Inflammatory macrophage treated with lipopolysaccharide for 1 hour (primary cell): ENCODE measurements around the gene GCNT4.
"Not testable (repeated sequence)": the region's sequence is repeated elsewhere in the genome, so short reads cannot be mapped to it uniquely, and the experiment has no call there.

Experiments
- DNase-seq, 2 donors: peaks; one replicate each; pipeline ENCODE4 v3.0.0-alpha.2; 2020 to 2022

Gene GCNT4, protein sequence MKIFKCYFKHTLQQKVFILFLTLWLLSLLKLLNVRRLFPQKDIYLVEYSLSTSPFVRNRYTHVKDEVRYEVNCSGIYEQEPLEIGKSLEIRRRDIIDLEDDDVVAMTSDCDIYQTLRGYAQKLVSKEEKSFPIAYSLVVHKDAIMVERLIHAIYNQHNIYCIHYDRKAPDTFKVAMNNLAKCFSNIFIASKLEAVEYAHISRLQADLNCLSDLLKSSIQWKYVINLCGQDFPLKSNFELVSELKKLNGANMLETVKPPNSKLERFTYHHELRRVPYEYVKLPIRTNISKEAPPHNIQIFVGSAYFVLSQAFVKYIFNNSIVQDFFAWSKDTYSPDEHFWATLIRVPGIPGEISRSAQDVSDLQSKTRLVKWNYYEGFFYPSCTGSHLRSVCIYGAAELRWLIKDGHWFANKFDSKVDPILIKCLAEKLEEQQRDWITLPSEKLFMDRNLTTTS

DNA sequence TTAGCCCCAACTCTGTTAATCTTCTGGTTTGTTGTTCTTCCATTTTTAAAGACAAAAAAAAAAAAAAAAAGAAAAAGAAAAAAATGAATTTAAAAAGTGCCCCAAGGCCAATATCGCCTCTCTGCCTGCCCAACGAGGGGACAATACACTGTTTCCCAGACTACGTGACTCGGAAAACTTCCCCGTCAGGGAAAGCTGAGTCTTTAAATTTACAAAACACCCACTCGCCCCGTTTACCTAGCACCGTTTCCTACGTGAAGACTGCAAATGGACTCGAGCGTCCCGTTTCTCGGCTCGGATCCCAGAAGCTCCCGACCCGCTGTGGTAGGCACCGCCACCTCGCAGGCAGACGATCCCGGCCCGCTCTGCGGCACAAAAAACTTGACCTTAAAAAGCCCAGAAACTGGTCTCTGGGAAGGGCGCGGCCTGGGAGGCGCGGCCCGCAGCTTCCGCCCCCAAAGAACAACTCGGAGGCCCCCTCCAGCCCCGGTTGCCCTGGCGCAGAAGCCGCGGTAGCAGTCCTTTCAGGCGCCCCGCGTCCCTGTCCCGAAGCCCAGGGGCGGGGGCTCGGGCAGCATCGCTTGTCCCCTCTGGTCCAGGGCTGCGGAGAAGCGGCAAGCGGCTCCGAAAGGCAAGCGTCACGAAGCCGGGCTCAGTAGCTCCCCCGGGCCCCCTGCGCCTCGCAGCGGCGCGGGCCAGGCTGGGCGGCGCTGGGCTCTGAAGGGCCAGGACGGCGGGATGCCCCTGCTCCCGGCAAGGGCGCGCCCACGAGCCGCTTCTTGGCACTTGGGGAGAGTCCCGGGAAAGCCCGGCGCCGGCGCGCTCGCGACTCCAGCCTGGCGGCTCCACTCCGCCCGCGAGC lies at the start of gene GCNT4:
GCNT4 (minus strand) TSS at position 367 of the 862 bp plus-strand sequence. CDS start 22,521 bp downstream, outside the sequence.
- DNase-seq, result peak; percentile 85 to 93

DNA sequence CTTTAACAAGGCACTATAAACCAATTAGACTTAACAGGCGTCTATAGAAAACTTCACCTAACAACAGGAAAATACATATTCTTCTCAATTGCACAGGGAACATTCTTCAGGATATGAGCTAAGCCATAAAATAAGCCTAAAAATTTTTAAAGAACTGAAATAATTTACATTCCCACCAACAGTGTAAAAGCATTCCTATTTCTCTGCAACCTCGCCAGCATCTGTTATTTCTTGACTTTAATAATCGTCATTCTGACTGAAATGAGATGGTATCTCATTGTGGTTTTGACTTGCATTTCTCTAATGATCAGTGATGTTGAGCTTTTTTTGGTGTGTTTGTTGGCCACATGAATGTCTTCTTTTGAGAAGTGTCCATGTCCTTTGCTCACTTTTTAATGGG lies 43.6 kb upstream of the GCNT4 start:
- DNase-seq, result not testable (repeated sequence)

DNA sequence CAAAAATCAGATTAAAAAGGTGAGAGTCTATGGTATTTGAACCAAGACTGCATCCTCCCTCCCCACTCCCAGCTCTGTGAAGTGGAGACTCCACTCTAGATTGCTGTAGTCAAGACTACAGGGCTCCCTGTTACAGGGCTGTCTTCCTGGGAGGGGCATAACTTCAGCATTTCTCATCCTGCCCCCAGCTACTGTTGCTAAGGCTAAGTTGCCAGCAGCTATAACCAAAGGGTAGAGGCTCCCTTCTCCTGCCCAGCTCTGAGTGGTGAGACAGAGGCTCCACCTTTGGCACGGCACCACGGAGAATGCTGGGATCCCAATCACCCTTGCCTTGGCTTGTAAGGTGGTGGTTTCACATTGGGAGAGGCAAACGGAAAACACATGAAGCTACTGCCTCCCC lies 39.2 kb upstream of the GCNT4 start:
- no peak for DNase-seq

DNA sequence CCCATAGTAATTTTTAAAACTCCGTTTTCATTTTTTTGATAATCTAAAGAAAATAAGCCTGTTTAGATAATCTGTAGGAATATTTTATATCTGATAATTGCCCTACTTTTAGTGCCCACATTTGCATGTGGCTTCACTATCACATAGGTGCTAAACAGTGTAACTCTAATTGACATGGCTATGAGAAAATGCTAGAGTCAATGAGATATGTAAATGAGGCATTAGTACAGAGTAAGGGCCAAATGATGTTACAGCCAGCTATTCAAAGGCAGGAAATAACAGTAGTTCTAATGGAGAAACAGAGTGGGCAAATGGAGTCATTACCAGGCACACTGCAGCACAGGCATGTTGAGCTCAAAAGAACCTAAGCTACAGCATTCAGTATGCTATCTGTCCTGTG lies 37.3 kb upstream of the GCNT4 start:
- DNase-seq, result no peak

DNA sequence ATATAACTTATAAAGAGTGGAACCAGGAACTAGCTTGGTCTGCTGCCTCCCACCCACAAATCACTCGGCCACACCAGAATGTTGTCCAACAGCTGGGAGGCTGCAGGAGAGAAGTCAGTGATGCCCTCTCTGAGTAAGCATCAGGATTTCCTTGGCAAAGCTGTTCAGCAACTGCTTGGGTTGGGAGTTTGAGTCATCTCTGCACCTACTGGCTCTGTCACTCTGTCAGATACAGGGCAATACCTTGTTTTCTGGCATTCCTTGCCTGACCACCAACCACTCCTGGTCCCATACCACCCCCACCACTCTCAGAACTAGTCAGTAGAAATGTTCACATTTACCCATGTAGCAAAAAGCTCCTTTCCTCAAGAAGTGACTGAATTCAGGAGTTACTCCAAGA lies 36.8 kb upstream of the GCNT4 start:
- peak in 1 of 2 donors; percentile 11 for DNase-seq

DNA sequence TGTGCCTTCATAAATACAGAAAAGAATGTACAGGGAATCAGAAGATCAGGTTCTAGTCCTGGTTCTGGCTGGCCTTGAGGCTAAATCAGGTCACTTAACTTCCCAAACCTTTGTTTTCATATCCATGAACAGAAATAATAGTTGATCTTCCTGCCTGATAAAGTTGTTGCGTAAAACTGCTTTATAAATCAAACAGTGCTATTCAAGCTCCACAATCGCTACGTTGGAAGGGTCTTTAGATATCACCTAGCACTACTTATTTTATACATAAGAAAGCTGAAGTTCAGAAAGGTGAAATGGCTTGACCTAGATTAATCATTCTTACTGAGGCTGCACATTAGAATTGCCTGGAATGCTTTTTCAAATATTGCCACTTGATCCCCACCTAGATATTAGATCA lies 36.3 kb upstream of the GCNT4 start:
- no peak for DNase-seq

DNA sequence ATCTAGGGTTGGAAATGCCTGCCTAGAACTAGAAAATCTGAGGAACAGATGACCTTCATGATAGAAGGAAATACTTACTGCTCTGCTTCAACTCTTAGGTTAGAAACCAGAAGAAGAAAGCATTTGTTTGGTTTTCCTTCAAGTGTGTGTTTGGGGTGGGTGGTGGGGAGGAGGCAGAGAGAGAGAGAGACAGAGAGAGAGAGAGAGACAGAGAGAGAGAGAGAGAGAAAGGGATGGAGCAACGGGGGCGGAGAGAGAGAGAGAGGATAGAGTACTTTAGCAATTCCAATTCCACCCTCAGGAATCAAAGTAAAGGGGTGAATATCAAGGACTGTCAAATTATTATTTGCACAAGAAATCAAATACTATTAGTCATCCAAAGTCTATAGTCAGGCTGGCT lies 29.2 kb upstream of the GCNT4 start:
- DNase-seq, result no peak

DNA sequence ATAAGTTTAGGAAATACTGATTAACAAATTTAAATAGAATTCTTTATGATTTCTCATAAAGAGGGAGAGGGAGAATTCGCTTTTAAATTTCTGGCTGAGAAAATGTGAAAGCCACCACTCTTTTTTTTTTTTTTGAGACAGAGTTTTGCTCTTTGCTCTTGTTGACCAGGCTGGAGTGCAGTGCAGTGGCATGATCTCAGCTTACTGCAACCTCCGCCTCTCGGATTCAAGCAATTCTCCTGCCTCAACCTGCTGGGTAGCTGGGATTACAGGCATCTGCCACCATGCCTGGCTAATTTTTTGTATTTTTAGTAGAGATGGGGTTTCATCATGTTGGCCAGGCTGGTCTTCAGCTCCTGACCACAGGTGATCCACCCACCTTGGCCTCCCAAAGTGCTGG lies 27.0 kb upstream of the GCNT4 start:
- DNase-seq, result not testable (repeated sequence)

DNA sequence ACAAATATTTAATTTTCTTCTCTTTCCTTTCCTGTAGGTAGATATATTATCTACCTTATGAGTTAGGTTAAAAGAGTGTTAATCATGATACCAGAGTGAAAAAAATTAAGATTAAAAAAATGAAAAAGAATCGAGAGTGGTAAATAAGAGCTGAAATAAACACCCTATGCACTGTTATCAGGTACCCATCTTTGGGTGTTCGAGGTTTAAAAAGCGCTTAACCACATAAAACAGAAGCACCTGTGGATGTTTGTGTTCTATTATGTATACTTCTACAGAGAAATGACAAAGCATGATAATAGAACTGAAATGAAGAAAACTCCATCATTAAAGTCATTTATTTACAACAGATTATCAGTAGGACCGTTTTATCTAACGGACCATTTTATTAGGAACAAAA lies 25.7 kb upstream of the GCNT4 start:
- no peak for DNase-seq

DNA sequence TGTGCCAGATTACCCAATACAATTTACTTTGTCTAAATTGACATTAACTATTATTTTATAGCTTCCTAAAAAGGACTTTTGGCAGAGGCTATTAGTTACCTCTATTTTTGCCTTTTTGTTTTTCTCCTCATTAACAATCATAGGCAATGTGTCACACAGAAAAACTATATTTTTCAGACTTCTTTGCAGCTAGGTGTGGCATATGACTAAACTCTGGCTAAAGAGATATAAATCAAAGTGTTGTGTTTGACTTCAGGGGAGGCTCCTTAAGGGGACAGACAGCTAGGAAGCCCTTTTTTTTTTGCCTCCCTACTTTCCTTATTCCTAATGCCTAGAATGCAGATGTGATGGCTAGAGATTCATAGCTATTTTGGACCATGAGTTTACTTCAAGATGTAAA lies 19.7 kb upstream of the GCNT4 start:
- DNase-seq, result no peak

DNA sequence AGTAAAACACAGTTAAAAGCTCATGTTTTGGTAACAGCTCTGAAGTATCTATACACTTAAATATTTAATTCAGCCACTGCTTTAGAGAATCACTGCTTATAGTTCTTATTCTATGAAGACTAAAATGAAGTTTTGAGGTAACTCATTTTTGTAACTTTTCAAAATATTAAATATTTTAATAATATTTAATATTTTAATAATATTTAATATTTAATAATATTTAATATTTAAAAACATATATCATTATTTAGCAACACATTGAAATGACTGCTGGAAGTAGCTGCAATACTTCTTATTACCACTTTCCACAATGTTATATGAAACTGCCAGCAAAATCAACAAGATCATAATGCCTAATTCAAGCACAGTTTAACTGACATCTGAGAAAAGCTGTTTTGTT lies 18.7 kb upstream of the GCNT4 start:
- no peak for DNase-seq

DNA sequence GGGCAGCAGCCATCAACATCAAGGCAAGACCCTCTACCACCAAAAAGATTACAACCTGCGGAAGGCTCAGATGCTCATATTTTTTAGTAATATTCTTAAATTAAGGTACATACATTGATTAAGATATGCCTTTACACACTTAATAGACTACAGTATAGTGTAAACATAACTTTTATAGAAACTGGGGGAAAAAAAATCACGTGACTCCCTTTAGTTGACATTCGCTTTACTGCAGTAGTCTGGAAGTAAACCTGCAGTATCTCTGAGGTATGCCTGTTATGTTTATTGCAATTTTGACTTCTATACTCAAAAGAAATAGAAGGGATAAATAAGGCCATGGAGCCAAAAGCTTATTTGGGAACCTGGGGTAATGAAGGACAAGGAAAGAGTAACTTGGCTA lies 15.1 kb upstream of the GCNT4 start:
- DNase-seq, result no peak

DNA sequence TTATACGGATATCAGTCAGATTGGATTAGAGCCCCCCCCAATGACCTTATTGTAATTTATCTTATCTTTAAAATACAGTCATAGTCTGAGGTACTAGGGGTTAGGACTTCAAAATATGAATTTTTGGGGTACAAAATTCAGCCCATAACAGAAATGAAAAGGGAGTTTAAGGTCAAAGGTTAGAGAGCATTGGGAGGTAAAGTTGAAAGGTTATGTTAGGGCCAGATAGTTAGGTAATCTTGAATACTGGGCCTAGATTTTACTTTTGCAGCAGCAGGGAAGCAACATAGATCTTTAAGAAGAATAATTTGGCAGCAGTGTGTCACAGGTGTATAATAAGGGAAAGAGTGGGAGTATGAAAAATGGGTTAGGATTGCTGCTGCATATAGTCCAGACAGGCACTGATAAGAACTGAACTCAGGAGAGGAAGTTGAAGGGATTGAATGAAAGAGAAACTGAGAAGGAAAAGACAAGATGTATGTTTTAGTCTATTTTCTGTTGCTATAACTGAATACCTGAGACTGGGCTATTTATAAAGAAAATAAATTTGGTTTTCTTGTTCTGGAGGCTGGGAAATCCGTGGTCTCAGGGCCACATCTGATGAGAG lies 10.7 kb upstream of the GCNT4 start:
- no peak for DNase-seq

DNA sequence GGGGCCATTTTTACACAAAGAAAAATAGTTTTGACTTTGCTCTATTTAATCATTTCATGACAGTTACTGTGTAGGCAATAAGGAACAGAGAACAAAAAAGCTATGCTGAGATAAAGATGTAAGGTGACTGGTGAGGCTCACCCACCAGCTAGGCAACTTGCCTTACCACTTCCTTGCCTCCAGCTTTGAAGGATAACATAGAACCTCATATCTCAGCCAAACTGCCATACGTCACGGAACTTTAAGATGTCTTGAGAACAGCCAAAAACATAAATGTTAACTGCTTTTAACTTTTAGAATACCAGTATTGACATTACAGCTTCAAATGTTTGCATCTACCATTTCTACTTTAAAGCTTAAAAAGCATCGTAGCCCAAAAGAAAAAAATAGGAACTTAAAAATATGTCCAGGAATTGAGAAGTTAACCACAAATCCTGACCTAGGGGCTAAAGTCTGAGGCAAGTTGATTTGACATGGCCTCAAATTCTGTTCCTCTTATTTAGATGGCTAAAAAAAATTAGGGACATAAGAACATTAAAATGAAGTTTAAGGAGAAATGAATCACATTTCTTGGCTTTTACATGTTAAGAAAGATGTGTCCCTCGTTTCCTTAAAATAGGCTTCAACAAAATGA lies 7.7 kb upstream of the GCNT4 start:
- DNase-seq, result peak; percentile 7 to 16

DNA sequence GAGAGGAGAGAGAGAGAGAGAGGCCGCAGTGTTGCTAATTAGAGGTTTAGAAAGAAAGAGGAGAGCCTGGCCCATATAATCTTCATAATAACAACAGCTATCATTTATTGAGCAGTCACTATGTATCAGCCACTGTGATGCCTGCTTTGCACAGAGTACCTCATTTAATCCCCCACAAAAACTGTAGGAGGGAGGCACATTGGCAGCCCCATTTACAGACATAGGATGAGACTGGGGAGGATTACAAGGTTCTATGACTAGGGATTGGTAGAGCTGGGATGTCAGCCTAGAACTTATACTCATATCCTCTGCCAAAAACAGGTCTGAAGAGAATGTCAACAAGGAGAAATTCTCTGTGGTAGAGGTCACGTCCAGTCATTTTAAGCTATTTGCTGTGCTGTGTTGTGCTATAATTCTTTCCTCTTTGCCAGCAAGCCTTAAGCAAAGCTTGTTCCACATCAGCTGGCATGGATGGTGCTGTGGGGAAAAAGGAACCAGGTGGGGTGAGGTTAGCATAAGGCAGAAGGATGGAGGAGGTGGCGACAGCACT lies 6.7 kb upstream of the GCNT4 start:
- DNase-seq, result no peak

DNA sequence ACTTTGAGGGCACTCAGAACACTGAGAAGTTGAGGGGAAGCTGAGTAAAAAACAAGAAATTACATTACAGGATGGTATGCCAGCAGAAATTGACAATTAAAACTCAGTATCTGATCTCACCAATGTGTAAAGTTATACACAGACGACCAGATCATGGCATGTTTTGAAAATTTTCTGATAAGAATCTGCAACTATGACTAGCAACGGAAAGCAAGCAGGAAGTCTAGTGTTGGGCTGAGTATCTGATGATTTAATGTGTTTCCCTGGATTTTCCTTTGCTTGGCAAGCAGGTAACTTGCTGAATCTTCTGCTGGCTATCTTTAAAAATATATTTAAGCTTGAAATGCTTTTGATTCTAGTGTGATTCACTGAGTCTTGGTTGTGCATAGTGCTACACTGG lies 5.2 kb upstream of the GCNT4 start:
- no peak for DNase-seq

DNA sequence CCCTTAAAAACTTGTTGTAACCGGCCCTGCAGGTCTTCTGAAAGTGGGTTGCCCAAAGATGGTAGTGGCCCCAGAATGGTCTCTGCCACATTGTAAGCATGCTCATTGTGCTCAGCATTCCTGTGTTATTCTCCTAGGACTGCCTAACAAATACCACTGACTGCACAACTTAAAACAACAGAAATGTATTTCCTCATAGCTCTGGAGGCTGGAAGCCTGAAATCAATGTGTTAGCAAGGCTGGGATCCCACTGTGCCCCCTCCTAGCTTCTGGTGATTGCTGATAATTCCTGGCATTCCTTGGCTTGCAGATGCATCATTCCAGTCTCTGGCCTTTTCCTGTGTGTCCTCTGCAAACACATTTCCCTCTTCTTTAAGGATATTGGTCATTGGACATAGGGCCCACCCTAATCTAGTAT lies 3.4 kb upstream of the GCNT4 start:
- DNase-seq, result no peak

DNA sequence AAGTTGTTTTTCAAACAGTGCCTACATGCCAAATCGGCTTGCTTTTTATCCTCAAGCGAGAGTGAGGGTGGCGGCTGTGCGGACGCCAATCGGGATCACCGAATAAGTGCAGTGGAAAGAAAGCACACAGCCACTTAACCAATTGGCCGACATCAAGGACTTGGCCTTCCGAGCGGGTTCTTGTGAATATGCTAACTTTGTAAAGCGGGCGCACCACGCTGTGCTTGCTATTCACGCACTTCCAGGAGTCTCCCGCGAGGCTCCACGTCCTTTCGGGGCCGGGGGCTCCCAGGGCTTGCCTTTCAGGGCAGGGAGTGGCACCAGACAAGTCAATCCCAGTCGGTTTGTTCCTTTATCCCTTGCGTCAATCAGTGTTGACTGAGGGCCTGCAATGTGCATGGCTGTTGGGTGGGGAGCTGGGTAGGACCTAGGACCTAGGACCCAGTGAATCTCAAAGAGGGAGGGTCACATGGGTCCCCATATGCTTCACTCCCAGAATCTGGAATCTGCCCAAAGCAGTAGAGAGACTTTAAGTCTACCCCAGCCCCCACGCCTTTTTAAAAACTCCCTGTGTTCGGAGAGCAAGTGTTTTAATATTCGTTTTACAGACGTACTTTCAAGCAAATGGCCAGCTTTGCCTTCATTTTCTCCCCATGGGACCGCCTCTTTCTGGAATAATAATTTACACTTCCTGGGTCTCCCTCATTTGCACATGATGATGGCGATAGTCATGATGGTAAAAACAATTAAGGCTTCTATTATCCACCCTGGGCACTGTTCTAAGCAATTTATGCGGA lies 2.0 kb upstream of the GCNT4 start:
- DNase-seq, result no peak

DNA sequence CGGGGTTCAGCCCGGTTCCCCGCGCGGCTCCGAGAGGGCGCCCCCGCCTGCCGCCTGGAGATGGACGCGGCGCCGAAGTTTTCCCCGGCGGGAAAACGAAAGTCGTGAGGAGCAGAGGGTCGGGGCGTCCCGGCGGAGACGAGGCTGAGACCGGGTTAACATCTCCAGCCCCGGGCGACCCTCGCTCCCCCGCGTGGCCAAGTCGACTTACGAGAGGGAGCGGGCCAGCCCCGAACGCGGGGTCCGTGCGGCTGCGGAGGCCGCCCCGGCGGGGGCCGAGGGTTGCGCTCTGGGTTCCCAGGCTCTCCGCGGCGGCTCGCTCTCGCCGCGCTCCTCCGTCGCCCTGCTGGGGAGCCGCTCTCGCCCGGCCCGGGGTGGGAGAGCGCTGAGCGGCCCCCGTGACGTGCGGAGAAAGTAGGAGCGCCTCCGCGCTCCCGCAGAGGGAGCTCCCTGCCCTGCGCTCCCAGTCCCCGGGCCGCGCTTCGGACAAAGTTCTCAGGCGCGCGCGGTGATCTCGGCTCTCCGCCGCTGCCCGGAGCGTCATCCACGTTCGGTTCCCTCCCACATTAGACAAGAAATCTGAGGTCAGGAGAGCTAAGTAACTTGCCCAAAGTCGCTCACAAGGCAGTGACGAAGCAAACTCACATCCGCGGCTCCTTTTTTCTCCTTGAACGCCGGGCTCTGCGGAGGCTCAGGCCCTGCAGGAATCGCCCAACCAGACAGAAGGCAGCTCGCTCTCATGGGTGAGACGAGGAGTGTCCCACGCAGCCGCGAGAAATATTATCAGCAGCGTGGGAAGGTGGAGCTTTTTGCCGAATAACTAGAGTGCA lies 1.2 kb upstream of the GCNT4 start:
- DNase-seq, result peak; percentile 81 to 95

DNA sequence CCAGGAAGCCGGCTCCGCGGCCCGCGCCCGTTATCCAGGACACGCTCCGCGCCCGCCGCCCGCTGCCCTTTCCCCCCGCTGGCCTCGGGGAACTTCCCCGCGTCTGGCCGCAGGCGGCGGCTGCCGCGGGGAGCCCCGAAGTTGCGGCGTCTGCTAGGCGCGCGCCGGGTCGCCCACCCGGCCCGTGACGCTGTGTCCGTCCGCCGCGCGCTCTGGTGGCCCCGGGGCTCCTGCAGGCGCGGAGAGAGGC lies 621 bp upstream of the GCNT4 start:
- DNase-seq, result no peak

DNA sequence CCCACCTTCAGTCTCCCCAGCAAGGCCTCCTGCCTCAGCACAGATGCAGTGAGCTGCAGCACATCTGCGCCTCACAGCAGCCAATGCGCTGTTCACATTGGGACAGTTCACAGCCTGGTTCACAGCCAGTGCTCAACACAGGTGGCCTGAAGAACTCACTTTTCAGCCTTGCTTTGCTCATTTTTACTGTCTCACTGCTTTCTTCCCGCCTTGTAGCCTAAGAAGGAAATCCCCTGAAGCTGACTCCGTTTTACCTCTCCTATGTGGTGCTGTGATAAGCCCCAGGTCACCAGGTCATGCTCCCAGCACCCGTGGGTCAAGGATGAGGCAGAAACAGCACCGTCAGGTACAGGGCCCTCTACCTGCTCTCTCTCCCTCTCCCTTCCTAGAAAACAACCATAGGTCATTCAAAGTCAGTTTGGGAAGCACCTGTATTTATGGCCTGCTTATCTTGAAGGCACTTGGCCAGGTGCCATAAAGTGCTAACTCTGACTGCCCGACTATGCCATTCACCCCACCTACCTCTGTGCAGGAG lies 1.1 kb downstream of the GCNT4 start:
- no peak for DNase-seq
